Left cardiac atrium (tissue), 4 donors: ENCODE data around the gene DENND4A. TPM values are rescaled to one million over a fixed set of nuclear protein-coding genes. Genes with fewer than 3 reads are reported as not detected.
A peak's percentile ranks its signal among the peaks of the same experiment; 100 is the strongest.
"Not testable (repeated sequence)": the region's sequence is repeated elsewhere in the genome, so short reads cannot be mapped to it uniquely, and the experiment has no call there.

ENCODE experiments used
- ATAC-seq, 2 donors: fragments of 200-7000 bp; cut with Tn5 transposase; one replicate each; pipeline ENCODE4 v1.9.1; 2020; ENCODE audit warnings: mild to moderate bottlenecking in 2 of 2, moderate library complexity in 2 of 2
- DNase-seq: peaks from one replicate; pipeline ENCODE4 v3.0.0-alpha.2; 2020
- intact Hi-C, 2 donors: fragments of 100-400 bp; cut with DNase I; formaldehyde crosslinking; loops; one replicate each; pipeline versions ENCODE4 v1.14.1 to v1.15.1; 2022 to 2023
- total RNA-seq, 2 donors: library from RNA; stranded (reverse); fragmentation: NEBNext Ultra II Directional; extraction: Animal tissue kit (Norgen Biotek cat#: 25700); gene quantifications; one replicate each; pipeline ENCODE4 v1.2.1, GENCODE V29; 2021
- donor health status: DM: no; HTN: yes; CAD: no.
- donor health status: DM: no; HTN: yes; CAD: no; lungs with severe emphysema.
- donor health status: DM: yes; HTN: yes; CAD: no.
- donor health status: Dilated cardiomyopathy.

Gene DENND4A
- total RNA-seq, 2 donors from 2014 or later = 18.1 to 22.9 TPM

GRCh38 chr15:65792988-65793817 is 1.1 kb upstream of the DENND4A start:
- ATAC-seq (no peak), DNase-seq (no peak)
- intact Hi-C loops = no loop called here

DNA sequence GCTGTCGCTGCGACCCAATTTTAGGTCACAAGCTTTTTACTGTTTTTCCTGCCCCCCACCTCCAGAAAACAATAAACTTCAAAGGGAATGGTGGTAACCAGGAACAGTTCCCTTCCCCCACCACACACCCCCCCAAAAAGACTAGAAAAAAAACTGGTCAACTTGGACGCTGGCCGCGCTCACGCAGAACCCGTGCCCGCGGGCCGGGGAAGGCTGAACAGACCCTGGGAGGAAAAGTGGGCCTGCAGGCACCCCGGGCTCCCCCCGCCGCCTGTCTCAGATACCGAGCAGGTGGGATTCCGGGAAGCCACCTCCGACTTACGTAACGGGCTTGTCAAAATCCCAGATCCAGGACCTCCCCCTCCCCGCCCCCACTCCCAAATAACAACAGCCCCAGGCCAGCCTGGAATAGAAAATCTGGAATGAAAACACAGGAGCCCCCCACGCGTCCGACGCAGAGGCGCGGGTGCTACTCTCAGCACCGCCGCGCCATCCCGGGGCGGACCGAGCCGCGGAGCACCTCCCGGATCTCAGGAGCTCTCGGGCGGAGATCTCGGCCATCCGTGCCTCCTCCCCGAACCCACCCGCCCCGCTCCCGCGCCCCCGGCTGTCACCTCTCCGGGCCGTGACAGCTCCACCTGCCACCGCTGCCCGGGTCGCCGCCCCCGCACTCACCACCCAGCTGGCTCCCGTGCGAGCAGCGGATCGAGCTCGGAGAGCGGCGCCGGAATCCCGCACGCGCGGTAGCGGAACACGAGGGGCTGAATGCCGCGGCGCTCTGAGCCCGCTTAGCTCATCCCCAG is 557 bp downstream of the DENND4A start:
- DNase-seq (peak; percentile 67), ATAC-seq (peak; percentile 59 to 67)
- intact Hi-C loops = loop anchor here in 1 of 2 donors (1.0 kb wide), 1 partner anchor 78 kb away; the partner anchor contains the start of gene RAB11A

DNA sequence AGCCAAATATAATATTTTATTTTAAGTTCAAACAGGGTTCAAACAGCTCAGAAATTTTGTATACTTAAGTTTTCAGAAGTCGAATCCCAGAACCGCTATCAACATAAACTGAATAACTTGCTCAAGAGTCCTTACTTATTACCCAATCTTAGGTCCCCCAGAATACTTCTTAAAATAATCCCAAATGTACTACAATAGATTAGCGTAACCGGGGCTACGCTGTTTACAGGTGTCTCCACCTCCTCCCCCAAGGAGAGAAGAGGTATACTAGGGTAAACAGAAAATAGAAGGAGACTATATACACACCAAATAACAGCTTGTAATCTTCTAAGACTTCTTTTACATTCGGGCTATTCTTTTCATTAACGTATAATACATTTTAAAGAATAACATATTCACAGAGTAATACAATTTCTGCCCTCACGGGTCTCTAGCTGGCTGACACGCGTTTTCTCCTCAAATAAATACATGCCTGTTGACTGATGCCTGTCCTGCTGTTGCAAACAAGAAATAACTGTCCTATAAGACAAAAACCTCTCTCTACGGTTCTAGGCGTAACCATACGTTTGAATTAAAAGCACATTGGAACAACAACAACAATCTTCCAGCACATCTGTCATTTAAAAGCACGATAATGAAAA is 1.3 kb downstream of the DENND4A start:
- ATAC-seq (no peak), DNase-seq (no peak)
- intact Hi-C loops = loop anchor here in 1 of 2 donors (1.0 kb wide), 1 partner anchor 78 kb away; the partner anchor contains the start of gene RAB11A

DNA sequence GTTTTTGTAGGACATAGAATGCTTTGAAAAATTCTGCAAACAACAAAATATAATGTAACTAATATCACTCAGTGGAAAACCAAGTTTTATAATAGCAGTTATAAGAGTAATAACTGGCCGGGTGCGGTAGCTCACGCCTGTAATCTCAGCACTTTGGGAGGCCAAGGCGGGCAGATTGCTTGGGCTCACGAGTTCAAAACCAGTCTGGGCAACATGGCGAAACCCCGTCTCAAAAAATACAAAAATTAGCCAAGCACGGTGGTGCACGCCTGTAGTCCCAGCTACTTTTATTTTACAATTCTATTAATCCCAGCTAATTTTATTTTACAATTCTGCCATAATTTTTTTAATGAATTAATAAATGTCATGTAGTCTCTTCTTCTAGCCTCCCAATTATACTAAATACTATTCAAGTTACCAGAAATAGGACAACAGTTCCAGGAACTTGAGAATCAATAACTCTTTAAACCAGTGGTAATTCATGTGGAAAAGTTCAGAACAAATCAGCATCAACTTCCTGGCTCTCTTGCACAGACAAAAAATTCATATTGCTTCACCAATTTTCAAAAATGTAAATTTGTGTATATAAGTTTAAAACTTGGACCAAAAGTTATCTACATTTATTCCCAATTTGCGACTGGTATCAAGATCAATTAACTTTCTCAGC is 2.2 kb downstream of the DENND4A start:
- intact Hi-C loops = no loop called here
- DNase-seq (no peak), ATAC-seq (no peak)

DNA sequence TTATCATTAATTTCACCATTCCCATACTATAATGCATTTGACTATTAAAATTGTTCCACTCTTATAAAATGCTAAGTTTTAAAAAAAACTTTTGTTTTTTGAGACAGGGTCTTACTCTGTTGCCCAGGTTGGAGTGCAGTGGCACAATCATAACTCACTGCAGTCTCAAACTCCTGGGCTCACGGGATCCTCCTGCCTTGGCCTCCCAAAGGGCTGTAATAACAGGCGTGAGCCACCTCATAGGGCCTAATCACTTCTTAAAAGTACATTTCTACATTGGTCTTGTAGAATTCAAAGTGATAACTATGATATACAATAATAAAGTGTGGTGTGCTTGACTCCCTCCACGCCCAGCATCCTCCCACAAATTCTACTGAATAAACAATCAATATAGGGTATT is 3.0 kb downstream of the DENND4A start:
- ATAC-seq = no peak
- no peak for DNase-seq
- intact Hi-C loops = no loop called here

DNA sequence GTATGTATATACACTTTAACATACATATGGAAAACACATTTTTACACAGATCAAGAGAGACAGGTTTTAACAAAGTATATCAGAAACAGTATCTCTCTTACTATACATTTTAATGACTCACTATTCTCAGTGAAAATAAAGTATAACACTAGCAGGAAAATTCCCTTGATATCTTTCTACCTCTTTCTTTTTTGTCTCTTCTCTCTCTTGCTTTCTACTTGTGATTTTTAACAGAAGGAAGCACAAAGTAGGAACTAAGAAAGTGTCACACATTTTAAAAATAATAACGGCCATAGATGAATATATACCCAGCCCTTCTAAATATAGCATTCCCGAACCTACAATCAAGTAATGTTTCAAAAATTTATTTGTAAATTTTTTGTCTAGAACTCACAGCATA is 4.8 kb downstream of the DENND4A start:
- ATAC-seq = no peak
- DNase-seq = no peak
- intact Hi-C loops = no loop called here

DNA sequence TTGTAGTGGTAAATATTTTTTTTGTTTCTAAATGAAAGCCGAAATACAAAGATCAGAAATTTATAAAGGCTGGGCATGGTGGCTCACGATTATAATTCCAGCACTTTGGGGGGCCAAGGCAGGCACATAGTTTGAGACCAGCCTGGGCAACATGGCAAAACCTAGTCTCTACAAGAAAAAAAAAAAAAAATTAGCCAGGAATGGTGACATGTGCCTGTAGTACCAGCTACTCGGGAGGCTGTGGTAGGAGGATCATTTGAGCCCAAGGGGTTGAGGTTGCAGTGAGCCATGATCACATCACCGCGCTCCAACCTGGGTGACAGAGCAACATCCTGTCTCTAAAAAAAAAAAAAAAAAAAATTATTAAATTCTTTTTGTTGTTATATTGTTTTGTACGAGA is 6.9 kb downstream of the DENND4A start:
- intact Hi-C loops = no loop called here
- no peak for DNase-seq
- ATAC-seq = no peak

GRCh38 chr15:65783872-65784271 is 8.2 kb downstream of the DENND4A start:
- ATAC-seq (no peak), DNase-seq (no peak)
- intact Hi-C loops = no loop called here

DNA sequence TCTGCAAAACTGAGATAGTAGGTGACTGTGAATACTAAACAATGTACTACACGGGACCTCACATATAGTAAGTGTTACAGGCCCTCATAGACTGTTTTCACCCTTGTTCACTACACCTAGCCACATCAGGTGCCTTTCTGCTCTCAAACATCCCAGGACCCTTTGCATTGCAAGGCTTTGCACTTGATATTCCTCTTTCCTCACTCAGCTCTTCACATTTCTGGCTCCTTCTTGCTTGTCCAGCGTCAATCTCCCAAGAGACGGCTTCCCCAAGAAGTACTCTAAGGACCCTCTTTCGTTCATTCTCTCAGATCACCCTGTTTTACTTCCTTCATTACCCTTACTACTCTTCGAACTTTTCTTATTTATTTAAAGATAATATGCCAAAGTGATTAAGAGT is 10.0 kb downstream of the DENND4A start:
- DNase-seq = no peak
- intact Hi-C loops = no loop called here
- no peak for ATAC-seq

GRCh38 chr15:65778701-65779100 is 13.4 kb downstream of the DENND4A start:
- DNase-seq, intact Hi-C loops, ATAC-seq: not testable (repeated sequence)

DNA sequence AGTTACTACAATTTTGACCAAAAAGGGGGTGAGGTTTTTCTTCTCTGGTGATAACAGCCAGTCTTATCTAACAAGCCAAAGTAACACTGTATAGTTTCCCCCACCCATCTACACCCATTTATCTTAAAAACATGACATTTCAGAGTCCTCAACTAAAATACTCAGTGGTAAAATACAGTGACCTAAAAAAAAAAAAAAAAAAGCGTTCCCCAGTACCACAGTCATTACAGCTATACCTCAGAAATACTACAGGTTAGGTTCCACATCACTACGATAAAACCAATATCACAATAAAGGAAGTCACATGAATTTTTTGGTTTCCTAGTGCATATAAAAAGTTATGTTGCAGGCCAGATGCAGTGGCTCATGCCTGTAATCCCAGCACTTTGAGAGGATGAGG is 13.8 kb downstream of the DENND4A start:
- DNase-seq = no peak
- intact Hi-C loops = no loop called here
- no peak for ATAC-seq

DNA sequence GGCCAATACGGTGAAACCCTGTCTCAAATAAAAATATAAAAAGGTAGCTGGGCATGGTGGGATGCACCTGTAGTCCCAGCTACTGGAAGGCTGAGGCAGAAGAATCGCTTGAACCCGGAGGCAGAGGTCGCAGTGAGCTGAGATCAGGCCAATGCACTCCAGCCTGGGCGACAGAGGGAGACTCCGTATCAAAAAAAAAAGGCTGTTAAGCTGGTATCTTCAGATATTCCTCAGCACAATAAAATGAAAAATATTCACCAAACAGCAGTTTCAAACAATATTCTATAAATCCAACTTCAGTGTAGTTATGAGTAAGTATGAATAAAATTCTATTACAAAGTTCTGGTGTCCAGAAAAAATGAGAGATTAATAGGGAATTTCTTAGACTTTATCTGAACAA is 14.2 kb downstream of the DENND4A start:
- intact Hi-C loops = no loop called here
- ATAC-seq (no peak), DNase-seq (no peak)

DNA sequence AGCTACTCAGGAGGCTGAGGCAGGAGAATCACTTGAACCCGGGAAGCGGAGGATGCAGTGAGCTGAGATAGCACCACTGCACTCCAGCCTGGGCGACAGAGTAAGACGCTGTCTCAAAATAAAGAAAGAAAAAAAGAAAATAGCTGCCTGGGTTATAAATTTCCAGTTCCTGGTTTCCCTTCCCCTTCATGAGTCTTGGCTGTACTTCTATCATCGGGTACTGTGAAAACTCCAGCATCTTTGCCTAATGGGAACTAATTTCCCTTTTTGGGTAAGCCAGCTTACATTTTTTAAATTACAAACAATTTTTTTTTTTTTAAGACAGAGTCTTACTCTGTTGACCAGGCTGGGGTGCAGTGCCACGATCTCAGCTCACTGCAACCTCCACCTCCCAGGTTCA is 15.0 kb downstream of the DENND4A start:
- intact Hi-C loops = no loop called here
- peak in 1 of 2 donors; percentile 24 for ATAC-seq

GRCh38 chr15:65773386-65774111 is 18.5 kb downstream of the DENND4A start:
- intact Hi-C loops = no loop called here
- ATAC-seq (no peak), DNase-seq (no peak)

More for the DNA sequence above, 15.0 kb downstream of the DENND4A start:
- no peak for DNase-seq

- DNase-seq (no peak), ATAC-seq (no peak)
- intact Hi-C loops = no loop called here
These were observed 19.2 kb downstream of the DENND4A start for GRCh38 chr15:65772930-65773329.

DNA sequence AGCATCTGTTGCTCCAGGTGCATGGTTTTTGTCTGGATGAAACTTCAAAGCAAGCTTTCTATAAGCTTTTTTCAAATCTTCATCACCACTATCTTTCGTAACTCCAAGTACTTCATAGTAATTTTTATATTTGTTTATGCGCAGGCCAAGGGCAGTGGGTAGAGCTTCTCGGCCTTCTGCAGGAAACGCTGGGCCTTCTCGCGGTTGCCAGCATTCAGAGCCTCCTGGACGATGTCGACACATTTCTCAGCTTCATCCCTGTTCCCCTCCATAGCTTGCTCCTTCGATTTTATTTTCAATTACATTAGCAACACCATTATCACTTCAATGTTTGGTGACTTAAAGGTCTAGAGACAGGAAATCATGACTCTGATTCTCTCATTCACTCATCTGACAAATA is 20.2 kb downstream of the DENND4A start:
- intact Hi-C loops = no loop called here
- ATAC-seq (no peak), DNase-seq (no peak)

GRCh38 chr15:65769482-65769881 is 22.6 kb downstream of the DENND4A start:
- intact Hi-C loops = no loop called here
- ATAC-seq = no peak
- no peak for DNase-seq

DNA sequence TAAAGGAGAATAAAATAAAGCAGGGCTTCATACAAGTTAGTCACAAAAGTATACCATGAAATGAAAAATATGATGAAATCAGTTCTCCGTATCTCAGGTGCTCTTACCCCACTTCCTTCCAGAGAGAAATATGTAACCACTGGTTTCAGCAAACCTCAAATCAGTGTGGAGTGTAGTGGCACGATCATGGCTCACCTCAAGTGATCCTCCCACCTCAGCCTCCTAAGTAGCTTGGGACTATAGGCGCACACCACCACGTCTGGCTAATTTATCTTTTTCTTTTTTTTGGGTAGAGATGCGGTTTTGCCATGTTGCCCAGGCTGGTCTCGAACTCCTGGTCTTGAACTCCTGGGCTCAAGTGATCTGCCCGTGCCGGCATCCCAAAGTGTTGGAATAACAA is 24.2 kb downstream of the DENND4A start:
- no peak for DNase-seq
- ATAC-seq = no peak
- intact Hi-C loops = no loop called here

GRCh38 chr15:65767264-65767595 is 24.9 kb downstream of the DENND4A start:
- intact Hi-C loops = no loop called here
- DNase-seq (no peak), ATAC-seq (no peak)
